Panc1 (cell line): Measurements from ENCODE around the gene PSMB5.

Experiments
- CTCF ChIP-seq: fragments of 450-650 bp; IDR thresholded peaks from 2 replicates; pipeline ENCODE4 v1.5.1; 2017; ENCODE audit warnings: mild to moderate bottlenecking
- POLR2AphosphoS5 ChIP-seq: IDR thresholded peaks from 2 replicates; pipeline ENCODE4 v1.6.1; 2012; ENCODE audit warnings: mild to moderate bottlenecking, low read depth, low read length, moderate library complexity
- REST ChIP-seq, 2 experiments: IDR thresholded peaks; 2 replicates each; pipeline ENCODE4 v1.6.1; 2011 to 2012; ENCODE audit warnings: low read depth in 2 of 2, control low read depth in 1 of 2, low read length in 1 of 2, mild to moderate bottlenecking in 1 of 2, moderate library complexity in 1 of 2; ENCODE audit not compliant: insufficient read depth in 1 of 2
- SIN3A ChIP-seq: IDR thresholded peaks from 2 replicates; pipeline ENCODE4 v1.6.1; 2012; ENCODE audit warnings: low read depth, mild to moderate bottlenecking, low read length, moderate library complexity, borderline replicate concordance; ENCODE audit not compliant: insufficient read depth
- TCF7L2 ChIP-seq: IDR thresholded peaks from 2 replicates; pipeline ENCODE4 v1.6.1; 2011; ENCODE audit warnings: mild to moderate bottlenecking, low read depth, low read length, inconsistent platforms

- no peak for TF ChIP-seq CTCF
- TF ChIP-seq TCF7L2, result no peak
- no peak for TF ChIP-seq REST (IDR thresholded peaks at IDR 0.05; ENCODE audit: insufficient read depth in 1 of 2, low read depth in 2 of 2, low read length in 1 of 2)
- no peak for TF ChIP-seq SIN3A
- no peak for TF ChIP-seq POLR2AphosphoS5
Measured at GRCh38 chr14:23043754-23044153, 9.1 kb upstream of the PSMB5 start.
